Gastroesophageal sphincter (tissue), 4 donors: ENCODE data around the gene IL4I1. TPM values are rescaled to one million over a fixed set of nuclear protein-coding genes. Genes with fewer than 3 reads are reported as not detected.

Experiments
- ATAC-seq: fragments of 150-250 bp; one replicate; pipeline ENCODE4 v1.9.1; 2016; ENCODE audit warnings: mild to moderate bottlenecking, moderate library complexity
- H3K27ac ChIP-seq, 4 donors: fragments of 200-600 bp; sonication (generic) in 3 of 4; 1 replicate in 3 of 4; 2 replicates in 1 of 4; pipeline ENCODE4 v1.5.1; 2016 to 2019
- H3K27me3 ChIP-seq: fragments of 200-600 bp; sonication (generic); one replicate; pipeline ENCODE4 v1.5.1; 2019
- H3K36me3 ChIP-seq, 2 donors: fragments of 200-600 bp; sonication (generic); one replicate each; pipeline ENCODE4 v1.5.1; 2019; ENCODE audit warnings: control low read depth in 1 of 2
- H3K4me1 ChIP-seq, 3 donors: fragments of 200-600 bp; sonication (generic); 1 replicate in 2 of 3; 2 replicates in 1 of 3; pipeline ENCODE4 v1.5.1; 2016 to 2019; ENCODE audit warnings: control low read depth in 2 of 3
- H3K4me3 ChIP-seq, 2 donors: fragments of 200-600 bp; sonication (generic); one replicate each; pipeline ENCODE4 v1.5.1; 2019; ENCODE audit warnings: mild to moderate bottlenecking in 1 of 2, moderate library complexity in 1 of 2
- H3K9me3 ChIP-seq, 3 donors: fragments of 200-600 bp; sonication (generic); one replicate each; pipeline ENCODE4 v1.5.1; 2017 to 2019; ENCODE audit warnings: control low read depth in 2 of 3
- CTCF ChIP-seq, 4 experiments: fragments of 200-600 bp in 2 of 4; fragments of 450-650 bp in 2 of 4; sonication (generic) in 1 of 4; IDR thresholded peaks; one replicate each; pipeline ENCODE4 v1.5.1; 2017 to 2019; ENCODE audit warnings: antibody characterized with exemption in 4 of 4, mild to moderate bottlenecking in 2 of 4, moderate library complexity in 2 of 4
- EP300 ChIP-seq: sonication (generic); formaldehyde crosslinking; IDR thresholded peaks from one replicate; pipeline ENCODE4 v1.6.1; 2017; ENCODE audit warnings: antibody characterized with exemption, mild to moderate bottlenecking
- POLR2A ChIP-seq, 2 donors: fragments of 450-650 bp; IDR thresholded peaks; one replicate each; pipeline ENCODE4 v1.6.1; 2017; ENCODE audit warnings: antibody characterized with exemption in 2 of 2, mild to moderate bottlenecking in 2 of 2, moderate library complexity in 1 of 2
- POLR2AphosphoS5 ChIP-seq: sonication (generic); formaldehyde crosslinking; IDR thresholded peaks from one replicate; pipeline ENCODE4 v1.6.1; 2017; ENCODE audit warnings: antibody characterized with exemption
- WGBS, 2 donors: methylation state at CpG; one replicate each; pipeline ENCODE4 v1.1.5; 2018; ENCODE audit warnings: low coverage in 1 of 2; 5-methylcytosine and 5-hydroxymethylcytosine counted together
- total RNA-seq, 4 donors: library from RNA; depleted of rRNA; stranded (reverse); fragments of >200 nt; gene quantifications; one replicate each; pipeline ENCODE4 v1.1.0, GENCODE V29; 2016

Gene IL4I1
- total RNA-seq, 4 donors from 2014 or later: 0.39 to 1.2 TPM; not detected in 2

- no peaks in the 10 kb centered on the region for H3K27me3 ChIP-seq
- no peak for ATAC-seq
- H3K4me1 ChIP-seq: peaks cover 0 to 43% (median 4%) of the 10 kb centered on the region in 3 donors
- no peaks in the 10 kb centered on the region for H3K9me3 ChIP-seq
- 49 to 56% methylated on average over 3 to 8 of the region's 17 CpGs for WGBS, 2 donors
- H3K36me3 ChIP-seq: peaks cover 0 to 90% of the 10 kb centered on the region in 2 donors
- H3K4me3 ChIP-seq: peak overlapping the region in 1 of 2 donors; percentile 14
- H3K27ac ChIP-seq: peak overlapping the region in 3 of 4 donors; percentile 49 to 73 (median 68)
- TF ChIP-seq POLR2AphosphoS5: no peak
- no peak for TF ChIP-seq EP300
- no peak for TF ChIP-seq POLR2A (IDR thresholded peaks at IDR 0.05)
- no peak for TF ChIP-seq CTCF (IDR thresholded peaks at IDR 0.05)
These were observed 36.2 kb downstream of the IL4I1 start for GRCh38 chr19:49860336-49861102.

DNA sequence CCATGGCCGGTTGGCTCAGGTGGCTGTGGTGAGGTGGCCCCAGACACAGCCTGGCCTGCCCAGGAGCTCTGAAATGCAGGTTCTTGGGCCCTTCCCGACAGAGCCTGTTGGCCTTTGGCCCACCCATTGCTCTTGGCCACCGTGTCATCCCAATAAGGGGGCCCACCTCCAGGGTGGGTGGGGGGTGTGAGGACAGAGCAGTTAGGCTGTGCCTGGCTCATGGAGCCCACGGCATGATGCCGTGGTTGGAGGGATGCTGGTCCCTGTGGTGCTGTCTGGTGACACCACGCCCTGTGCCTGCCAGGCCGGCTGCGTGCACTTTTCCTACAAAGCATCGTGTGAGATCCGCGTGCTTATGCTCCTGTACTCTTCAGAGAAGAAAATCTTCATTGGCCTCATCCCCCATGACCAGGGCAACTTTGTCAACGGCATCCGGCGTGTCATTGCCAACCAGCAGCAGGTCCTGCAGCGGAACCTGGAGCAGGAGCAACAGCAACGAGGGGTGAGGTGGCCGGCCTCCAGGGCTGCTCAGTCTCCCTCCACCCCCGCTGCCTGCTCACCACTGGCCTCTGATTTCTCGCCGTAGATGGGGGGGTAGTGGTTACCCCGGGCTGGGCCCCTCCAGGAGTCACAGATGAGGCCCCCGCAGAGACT, 36.9 kb downstream of the IL4I1 start:
- H3K27ac ChIP-seq: peak overlapping the region in 2 of 4 donors; percentile 68 to 73
- 84% methylated on average over 6 of the region's 22 CpGs; no CpG with 5 or more reads in 1 of the 2 donors for WGBS, 2 donors
- no peak for ATAC-seq
- TF ChIP-seq CTCF (IDR thresholded peaks at IDR 0.05) (no peak), EP300 (no peak), POLR2A (IDR thresholded peaks at IDR 0.05) (no peak), POLR2AphosphoS5 (no peak)
- H3K4me3 ChIP-seq: no peak overlapping the region
- H3K27me3 ChIP-seq: no peaks in the 10 kb centered on the region
- H3K4me1 ChIP-seq: peaks cover 0 to 40% (median 0%) of the 10 kb centered on the region in 3 donors
- H3K36me3 ChIP-seq: peaks cover 0 to 98% of the 10 kb centered on the region in 2 donors
- H3K9me3 ChIP-seq: no peaks in the 10 kb centered on the region

DNA sequence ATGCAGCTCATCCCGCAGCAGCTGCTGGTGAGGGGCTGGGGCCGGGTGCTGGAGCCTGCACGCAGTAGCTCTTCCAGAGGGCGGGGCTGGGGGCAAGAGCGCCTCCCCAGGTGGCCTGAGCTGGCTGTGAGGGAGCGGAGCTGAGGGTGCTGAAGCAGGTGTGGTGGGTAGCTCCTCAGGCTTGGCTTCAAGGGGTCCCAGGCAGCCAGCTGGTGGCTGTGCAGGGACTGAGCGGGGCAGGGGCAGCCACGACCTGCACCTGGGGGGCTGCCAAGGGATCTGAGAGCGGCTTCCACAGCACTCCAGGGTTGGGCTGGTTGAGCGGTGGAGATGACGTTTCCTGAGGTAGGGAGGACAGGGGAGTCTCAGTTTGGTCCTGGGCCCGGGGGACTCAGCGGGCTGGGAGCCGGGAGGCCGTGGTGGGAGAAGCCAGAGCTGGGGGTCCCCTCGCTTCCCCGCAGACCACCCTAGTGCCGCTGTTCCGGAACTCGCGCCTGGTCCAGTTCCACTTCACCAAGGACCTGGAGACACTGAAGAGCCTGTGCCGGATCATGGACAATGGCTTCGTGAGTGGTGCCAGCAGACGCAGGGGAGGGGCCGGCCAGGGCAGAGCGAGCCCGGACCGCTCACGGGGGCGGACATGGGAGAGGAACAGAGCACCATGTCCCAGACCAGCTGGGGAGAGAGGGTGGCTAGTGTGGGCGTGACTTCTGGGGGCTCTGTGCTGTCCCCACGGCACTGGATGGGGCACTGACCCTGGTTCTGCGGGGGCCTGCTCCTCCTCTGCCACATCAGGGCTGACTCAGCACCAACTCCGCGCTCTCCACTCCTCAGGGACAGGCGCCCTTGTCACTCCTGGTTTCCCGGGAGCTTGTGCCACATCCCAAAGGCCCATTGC, 38.4 kb downstream of the IL4I1 start:
- H3K36me3 ChIP-seq: peaks cover 0 to 92% of the 10 kb centered on the region in 2 donors
- H3K27ac ChIP-seq: peak overlapping the region in 3 of 4 donors; percentile 11 to 73 (median 15)
- no peak overlapping the region for H3K4me3 ChIP-seq
- no peak for ATAC-seq
- no peaks in the 10 kb centered on the region for H3K9me3 ChIP-seq
- TF ChIP-seq CTCF (IDR thresholded peaks at IDR 0.05) (no peak), POLR2AphosphoS5 (no peak), POLR2A (IDR thresholded peaks at IDR 0.05) (no peak), EP300 (no peak)
- peaks cover 0 to 48% (median 4%) of the 10 kb centered on the region in 3 donors for H3K4me1 ChIP-seq
- H3K27me3 ChIP-seq: no peaks in the 10 kb centered on the region
- 88% methylated on average over 15 of the region's 37 CpGs; no CpG with 5 or more reads in 1 of the 2 donors for WGBS, 2 donors

DNA sequence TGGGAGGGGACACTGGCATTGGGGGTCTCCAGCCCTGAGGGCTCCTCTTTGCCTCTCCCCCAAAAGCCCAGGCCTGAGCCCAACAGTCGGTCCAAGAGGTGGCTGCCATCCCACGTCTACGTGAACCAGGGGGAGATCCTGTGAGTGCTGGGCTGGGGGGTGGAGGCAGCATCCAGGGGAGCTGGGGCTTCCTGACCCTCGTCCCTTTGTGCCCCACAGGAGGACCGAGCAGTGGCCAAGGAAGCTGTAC, 38.9 kb downstream of the IL4I1 start:
- Histone ChIP-seq H3K4me3 (no peak overlapping the region), H3K36me3 (peaks cover 0 to 86% of the 10 kb centered on the region in 2 donors)
- WGBS, 2 donors: no CpG with 5 or more reads among the region's 5 CpGs

More for the DNA sequence above, 38.9 kb downstream of the IL4I1 start:
- Histone ChIP-seq H3K9me3 (no peaks in the 10 kb centered on the region), H3K27me3 (no peaks in the 10 kb centered on the region), H3K27ac (peak overlapping the region in 2 of 4 donors; percentile 11 to 31), H3K4me1 (peaks cover 0 to 53% (median 5%) of the 10 kb centered on the region in 3 donors)
- ATAC-seq: no peak
- TF ChIP-seq EP300 (no peak), POLR2AphosphoS5 (no peak), POLR2A (IDR thresholded peaks at IDR 0.05) (no peak), CTCF (IDR thresholded peaks at IDR 0.05) (no peak)
